Activated gamma-delta T cell (primary cell): ENCODE data around the gene OR2B2.
"Not testable (repeated sequence)": the region's sequence is repeated elsewhere in the genome, so short reads cannot be mapped to it uniquely, and the experiment has no call there.

Experiments used
- DNase-seq: peaks from one replicate; lab custom pipeline; 2025; lab: John Stamatoyannopoulos, UW
- total RNA-seq, 2 donors: gene quantifications; one replicate each; lab custom pipeline; 2026; lab: John Stamatoyannopoulos, UW

OR2B2 gene
- total RNA-seq = 0 to 0.04 reads per million in 2 donors

- DNase-seq = no peak
Measured at GRCh38 chr6:27911956-27912446, at the start of gene OR2B2. Gene OR2B2 (minus strand): TSS chr6:27912396. CDS start chr6:27912319, 77 bp downstream.

DNA sequence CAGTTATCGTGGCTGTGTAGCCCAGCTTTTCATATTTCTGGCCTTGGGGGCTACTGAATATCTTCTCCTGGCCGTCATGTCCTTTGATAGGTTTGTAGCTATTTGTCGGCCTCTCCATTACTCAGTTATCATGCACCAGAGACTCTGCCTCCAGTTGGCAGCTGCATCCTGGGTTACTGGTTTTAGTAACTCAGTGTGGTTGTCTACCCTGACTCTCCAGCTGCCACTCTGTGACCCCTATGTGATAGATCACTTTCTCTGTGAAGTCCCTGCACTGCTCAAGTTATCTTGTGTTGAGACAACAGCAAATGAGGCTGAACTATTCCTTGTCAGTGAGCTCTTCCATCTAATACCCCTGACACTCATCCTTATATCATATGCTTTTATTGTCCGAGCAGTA, 45.3 kb upstream of the OR2B2 start:
- DNase-seq = no peak

DNA sequence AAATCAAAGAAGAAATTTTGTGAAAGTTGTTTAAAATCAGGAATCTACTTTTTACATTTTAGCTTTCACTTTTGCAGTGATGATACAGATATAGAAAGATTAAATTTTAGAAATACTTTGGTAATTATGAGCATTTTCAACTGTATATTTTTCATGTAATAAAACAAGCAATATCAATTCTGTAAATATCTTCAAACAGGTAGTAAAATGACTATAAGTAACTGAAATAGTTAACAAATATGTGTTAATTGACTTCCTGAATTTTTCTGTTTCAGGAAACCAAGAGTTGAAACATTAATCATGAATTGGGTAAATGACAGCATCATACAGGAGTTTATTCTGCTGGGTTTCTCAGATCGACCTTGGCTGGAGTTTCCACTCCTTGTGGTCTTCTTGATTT, 44.7 kb upstream of the OR2B2 start, which contains the start of gene OR2B6:
TSS of gene OR2B6 (plus strand) at position 301 of the 400 bp plus-strand sequence. CDS start at position 301, 0 bp downstream.
- no peak for DNase-seq

GRCh38 chr6:27951040-27951439, 38.8 kb upstream of the OR2B2 start:
- DNase-seq = no peak

DNA sequence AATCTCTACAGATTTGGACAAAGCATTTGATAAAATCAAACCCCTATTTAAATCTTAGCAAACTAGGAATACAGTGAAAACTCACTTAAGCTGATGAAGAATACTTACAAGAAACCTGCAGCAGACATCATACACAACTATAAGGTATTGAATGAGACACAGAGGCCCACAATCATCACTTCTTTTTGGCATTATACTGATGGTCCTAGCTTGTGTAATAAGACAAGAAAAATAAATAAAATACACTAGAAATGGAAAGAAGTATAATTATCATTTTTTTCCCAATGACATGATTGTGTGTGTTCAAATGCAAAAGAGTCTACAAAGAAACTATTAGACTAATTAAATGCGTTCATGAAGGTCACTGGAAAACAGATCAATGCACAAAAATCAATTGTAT, 36.0 kb upstream of the OR2B2 start:
- no peak for DNase-seq

DNA sequence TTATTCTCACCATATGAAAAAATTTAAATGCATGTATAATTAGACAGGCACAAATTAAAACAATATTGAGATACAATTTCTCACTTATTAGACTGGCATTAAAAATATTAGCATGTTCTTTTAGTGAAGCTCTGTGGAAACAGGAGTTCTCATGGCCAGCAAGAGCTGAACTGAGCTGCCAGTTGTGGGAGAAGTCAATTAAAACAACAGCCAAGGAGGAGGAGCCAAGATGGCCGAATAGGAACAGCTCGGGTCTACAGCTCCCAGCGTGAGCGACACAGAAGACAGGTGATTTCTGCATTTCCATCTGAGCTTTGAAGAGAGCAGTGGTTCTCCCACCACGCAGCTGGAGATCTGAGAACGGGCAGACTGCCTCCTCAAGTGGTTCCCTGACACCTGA, 30.9 kb upstream of the OR2B2 start:
- not testable (repeated sequence) for DNase-seq

GRCh38 chr6:27940766-27941165, 28.6 kb upstream of the OR2B2 start:
- DNase-seq = no peak

DNA sequence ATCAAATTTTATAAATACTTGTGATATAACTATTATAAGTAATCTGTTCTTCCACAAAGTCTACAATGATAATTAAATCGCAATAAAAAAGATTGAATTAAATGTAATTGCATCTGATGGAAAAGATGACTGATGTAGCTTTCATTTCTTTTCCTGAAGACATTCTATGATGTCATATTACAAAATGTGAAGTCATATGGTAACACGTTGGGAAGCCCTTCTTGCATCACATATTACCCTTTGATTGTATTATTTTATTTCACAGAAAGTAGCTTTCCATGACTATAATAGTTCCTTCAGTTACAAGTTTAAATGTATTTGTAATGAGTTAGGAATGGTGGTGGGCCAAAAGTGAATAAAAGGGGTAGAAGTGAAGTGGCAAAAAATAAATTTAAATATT, 19.0 kb upstream of the OR2B2 start:
- no peak for DNase-seq

DNA sequence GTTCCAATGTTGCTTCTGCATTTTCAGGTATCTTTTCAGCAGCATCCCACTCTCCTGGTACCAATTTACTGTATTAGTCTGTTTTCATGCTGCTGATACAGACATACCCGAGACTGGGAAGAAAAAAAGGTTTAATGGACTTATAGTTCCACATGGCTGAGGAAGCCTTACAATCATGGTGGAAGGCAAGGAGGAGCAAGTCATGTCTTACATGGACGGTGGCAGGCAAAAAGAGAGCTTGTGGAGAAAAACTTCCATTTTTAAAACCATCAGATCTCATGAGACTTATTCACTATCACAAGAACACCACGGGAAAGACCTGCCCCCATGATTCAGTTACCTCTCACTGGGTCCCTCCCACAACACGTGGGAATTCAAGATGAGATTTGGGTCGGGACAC, 17.7 kb upstream of the OR2B2 start:
- DNase-seq = not testable (repeated sequence)

GRCh38 chr6:27928041-27928440, 15.8 kb upstream of the OR2B2 start:
- not testable (repeated sequence) for DNase-seq

GRCh38 chr6:27924179-27924578, 12.0 kb upstream of the OR2B2 start:
- no peak for DNase-seq

DNA sequence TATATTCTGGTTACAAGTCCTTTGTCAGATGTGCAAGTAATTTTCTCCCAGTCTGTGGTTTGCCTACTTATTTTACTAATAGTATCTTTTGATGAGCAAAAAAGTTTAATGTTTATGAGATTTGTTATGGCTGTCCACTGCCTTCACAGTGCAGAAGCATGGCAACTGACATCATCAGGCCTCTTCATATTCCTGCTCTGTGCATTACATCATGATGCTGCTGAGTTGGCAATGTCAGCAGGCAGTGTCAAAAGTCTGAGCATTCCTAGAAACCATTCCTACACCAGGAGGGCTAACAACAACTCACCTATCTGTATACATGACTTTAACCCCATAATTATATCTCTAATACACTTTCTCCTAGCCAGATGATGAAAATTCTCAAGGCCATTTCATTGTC, 10.8 kb upstream of the OR2B2 start:
- no peak for DNase-seq

DNA sequence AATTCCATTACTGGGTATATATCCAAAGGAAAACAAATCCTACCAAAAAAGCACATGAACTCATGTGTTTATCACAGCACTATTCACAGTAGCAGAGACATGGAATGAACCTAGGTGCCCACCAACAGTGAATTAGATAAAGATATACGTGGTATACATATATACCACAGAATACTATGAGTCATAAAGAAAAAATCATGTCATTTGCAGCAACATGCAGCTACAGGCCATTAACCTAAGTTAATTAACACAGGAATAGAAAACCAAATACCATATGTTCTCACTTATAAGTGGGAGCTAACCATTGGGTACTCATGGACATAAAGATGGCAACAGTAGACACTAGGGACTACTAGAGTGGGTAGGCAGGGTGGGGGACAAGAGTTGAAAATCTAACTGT, 4.2 kb downstream of the OR2B2 start:
- no peak for DNase-seq

GRCh38 chr6:27902335-27903314, 9.6 kb downstream of the OR2B2 start:
- DNase-seq = peak; percentile 56

DNA sequence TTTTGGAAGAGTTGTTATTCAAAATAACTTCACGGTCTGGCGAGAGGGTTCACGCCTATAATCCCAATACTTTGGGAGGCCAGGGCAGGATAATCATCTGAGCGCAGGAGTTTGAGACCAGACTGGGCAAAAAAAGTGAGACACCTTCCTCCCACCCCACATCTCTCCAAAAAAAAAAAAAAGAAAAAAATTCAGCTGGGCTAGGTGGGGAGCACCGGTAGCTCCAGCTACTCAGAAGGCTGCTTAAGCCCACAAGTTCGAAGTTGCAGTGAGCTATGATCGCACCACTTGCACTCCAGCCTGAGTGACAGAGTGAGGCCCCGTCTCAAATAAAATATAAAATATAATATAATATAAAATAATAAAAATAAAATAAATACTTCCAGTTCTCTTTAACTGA, 10.4 kb downstream of the OR2B2 start:
- DNase-seq = no peak

DNA sequence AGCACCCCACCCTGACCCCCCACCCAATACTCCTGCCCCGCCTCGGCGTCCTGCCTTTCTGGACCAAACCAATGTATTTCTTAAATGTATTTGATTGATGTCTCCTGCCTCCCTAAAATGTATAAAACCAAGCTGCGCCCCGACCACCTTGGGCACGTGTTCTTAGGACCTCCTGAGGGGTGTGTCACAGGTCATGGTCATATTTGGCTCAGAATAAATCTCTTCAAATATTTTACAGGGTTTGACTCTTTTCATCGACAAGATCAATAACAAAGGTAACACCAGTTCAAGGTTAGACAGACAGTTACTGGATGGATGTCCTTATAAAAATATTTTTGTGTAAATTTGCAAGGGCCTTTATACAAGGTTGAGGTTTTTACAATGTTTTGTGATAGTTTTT, 12.0 kb downstream of the OR2B2 start:
- DNase-seq = not testable (repeated sequence)

GRCh38 chr6:27899543-27899942, 12.7 kb downstream of the OR2B2 start:
- no peak for DNase-seq

- DNase-seq = no peak
Measured at GRCh38 chr6:27897580-27898206, 14.5 kb downstream of the OR2B2 start.

DNA sequence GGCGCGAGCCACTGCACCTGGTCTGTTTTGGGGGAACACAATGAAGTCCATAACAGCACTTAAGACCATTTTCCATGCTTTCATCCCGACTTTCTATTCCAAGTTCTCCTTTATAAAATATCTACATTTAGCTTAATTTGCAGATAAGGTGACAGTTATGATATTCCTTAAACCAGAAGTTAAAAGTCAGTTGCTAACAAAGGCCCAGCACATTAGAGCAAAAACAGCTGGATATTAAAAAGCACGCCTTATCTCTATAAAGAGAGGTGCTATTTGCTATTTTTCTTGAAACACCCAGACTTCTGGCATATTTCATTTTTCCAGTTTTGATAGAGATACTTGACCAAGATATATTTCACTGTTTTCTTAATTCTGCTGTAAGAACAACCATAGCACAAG, 15.8 kb downstream of the OR2B2 start:
- DNase-seq = no peak

- DNase-seq = no peak
Measured at GRCh38 chr6:27894839-27895762, 17.1 kb downstream of the OR2B2 start.
